SW 1271 (cell line): ENCODE results near the gene MRGPRF.

Experiments
- DNase-seq, 2 experiments: peaks; one replicate each; lab custom pipeline; 2025; lab: John Stamatoyannopoulos, UW

The MRGPRF gene

DNA sequence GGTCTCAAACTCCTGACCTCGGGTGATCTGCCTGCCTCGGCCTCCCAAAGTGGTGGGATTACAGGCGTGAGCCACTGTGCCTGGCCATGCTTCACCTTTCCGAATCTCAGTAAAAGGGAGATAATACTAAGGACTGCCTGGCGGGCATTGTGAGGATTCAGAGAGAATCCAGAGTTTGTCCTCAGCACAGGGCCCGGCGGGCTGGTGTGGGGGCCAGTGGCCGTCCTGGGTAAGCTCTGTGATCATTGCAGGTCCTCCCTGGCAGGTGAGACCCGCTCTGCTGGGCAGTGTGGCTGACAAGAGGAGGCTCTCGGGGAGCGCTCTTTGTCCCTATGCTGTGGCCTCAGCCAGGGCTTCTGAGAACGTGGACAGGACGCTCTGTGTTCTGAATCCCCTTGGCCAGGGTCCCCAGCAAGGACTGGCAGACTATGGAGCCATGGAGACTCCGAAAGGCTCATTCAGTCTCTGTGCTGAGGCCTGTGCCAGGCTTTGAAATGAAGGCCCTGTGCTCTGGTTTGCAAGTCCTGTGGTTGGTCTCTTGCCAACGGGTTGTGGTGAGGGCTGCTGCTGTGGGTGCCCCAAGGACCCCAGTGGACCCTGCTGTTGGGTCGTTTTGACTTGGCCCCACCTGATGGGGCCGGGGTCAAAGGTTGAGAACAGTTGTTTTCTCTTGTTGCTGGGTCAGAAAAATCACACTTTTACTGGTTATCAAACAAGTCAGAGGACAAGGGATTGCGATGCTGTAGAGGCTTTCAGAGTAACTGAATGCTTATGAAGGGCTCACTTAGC lies 37.7 kb upstream of the MRGPRF start:
- DNase-seq, result no peak

DNA sequence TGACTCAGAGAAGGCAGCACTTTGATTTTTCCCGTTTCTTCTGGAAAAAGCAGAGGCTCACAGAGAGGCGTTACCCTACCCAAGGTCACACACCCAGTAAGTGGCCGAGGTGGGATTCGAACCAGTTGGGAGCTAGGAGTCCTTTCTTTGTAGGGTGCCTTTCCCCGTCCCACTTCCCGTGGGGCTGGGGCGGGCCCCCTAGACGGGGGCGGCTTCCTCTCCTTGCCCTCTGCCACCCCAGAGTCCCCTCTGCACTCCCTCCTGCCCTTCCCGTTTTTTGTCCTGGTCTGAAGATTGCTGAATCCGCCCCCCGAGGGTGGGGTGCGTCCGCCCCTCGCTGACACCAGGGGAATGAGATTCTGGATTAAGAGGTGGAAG lies 36.4 kb upstream of the MRGPRF start:
- DNase-seq, result no peak

DNA sequence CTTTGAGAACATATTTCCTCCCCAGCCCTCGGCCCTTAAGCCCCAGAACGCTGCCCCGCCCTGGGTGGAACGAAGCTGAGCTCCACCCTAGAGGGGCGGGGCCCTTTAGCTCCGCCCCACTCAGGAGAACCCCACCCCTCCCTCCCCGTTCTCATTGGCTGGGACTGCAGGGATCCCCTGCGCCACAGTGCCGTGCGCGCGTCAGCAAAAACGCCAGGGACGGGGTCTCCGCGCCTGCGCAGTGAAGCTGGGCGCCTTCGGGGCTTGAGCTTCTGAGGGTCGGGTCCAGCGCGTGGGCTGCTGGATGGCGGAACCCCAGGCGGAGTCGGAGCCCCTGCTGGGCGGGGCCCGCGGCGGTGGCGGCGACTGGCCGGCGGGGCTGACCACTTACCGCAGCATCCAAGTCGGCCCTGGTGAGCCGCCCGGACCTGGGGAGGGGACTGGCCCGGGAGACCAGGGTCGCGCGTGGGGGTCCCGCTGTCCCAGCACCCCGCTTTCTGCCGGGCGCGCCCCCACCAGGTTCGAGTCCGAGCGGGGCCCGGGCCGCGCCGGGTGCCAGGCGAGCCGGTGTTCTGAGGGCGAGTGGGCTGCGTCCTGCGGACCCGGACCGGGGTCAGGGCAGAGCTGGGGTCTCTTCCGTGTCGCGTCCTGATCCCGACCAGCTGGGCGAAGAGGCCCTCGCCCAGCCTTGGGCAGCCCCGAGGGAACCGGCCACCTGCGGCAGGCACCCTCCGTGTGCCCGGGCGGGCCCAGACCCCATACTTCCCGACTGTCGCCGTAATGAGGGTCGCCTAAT lies 35.8 kb upstream of the MRGPRF start, which contains the start of gene TPCN2:
Gene TPCN2 (plus strand): TSS at position 239 of the 796 bp plus-strand sequence. CDS start 66 bp downstream, at position 305.
- peak; percentile 86 to 90 for DNase-seq

DNA sequence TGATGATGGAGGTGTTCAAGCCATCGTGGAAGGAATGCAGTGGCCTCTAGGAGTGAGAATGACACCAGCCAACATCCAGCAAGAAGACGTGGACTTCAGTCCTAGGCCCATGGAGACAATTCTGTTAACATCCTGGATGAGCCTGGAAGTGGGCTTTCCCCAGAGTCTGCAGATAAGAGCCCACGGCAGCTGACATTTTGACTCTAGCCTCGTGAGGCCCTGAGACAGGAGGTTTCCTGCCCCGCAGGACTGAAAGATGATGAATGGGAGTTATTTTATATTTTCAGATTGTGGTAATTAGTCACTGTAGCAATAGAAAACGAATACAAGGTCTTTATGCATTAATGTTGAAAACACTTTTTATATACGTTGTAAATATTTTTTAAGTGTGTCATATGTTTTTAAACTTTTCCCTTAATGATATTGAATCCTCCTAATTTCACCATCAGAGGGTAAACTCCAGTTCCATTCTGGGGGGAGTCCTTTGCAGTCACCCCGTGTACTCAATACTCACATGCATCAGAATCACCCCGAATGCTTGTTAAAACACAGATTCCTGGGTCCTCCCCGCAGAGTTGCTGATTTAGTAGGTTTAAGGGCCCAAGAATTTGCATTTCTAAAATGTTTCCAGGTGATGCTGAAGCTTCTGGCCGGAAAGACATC lies 35.1 kb upstream of the MRGPRF start:
- DNase-seq, result no peak

DNA sequence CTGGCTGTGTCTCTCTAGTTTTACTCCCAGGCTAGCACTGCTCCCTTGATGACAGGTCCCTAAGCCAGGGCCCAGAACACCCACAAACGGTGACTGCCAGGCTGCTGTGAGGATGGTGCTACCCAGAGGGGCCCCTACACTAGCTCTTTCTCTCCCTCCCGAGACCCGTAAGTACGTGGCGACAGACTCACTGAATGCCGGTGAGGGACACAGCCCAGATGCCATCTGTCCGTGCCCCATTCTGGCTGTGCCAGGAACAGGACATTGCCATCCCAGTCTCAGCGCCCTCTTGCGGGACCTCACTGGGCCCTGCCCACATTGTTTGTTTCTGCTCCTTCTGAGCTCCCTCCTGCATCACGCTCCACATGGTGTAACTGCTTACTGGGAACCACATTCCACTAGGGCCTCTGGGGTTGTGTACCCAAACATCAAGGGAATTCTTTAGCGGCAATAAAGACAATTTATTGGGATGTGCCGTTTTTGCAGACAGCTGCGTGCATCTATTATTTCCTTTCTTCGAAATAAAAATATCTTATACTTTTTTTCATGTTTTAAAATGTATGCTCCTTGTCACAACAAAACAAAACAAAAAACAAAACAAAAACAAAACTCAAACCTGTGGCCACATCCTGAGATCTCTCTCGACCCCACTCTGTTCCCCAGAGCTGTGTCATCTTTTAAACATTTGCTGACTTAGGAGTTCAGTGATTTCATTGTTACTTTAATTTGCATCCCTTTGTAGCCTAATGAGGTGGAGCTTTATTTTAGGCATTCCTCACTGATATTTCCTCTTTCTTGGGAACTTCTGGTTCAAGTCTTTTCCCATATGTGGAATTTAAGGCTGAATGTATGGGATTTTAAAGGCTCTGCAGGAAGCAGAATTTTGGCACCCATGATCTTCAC lies 31.3 kb upstream of the MRGPRF start:
- DNase-seq, result peak in 1 of 2 experiments; percentile 56

DNA sequence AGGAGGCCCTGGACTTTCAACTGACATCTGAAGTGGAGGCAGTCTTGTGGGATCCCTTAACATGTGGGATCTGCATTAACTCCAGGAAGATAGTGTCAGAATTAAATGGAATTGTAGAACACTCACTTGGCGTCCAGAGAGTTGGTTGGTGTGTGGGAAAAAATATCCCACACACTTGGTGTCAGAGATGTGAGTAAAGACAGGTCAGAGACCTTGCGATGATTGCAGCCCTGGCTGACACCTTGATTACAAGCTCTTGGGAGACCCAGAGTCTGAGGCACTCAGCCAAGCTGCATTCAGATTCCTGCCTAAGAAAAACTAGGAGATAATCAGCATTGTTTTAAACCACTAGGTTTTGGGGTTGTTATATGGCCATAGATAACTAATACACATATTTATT lies 28.5 kb upstream of the MRGPRF start:
- no peak for DNase-seq

DNA sequence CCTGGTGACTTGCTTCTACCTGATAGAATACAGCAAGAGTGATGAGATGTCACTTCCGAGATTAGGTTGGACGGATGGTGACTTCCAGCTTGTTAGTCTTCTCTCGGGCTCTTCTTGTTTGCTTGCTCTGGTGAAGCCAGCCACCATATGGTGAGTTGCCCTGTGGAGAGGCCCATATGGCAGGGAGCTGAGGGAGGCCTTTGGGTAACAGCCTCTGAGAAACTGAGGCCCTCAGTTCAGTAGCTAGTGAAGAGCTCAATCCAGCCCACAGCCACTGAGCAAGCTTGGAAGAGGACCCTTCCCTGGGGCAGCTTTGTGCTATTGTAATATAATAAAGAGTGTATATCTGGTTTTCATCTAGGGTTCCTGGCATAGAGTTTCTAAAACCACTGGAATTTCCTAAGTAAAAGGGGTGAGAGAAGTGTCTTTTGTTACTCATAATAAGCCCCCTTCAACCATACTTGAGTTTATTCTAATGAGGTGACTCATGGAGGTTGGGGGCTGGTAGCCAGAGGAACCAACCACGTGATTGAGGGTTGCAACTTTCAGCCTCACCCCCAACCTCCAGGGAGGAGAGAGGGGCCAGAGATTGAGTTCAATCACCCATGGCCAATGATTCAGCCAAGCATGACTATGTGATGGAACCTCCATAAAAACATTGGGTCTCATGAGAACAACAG lies 27.7 kb upstream of the MRGPRF start:
- DNase-seq, result no peak

DNA sequence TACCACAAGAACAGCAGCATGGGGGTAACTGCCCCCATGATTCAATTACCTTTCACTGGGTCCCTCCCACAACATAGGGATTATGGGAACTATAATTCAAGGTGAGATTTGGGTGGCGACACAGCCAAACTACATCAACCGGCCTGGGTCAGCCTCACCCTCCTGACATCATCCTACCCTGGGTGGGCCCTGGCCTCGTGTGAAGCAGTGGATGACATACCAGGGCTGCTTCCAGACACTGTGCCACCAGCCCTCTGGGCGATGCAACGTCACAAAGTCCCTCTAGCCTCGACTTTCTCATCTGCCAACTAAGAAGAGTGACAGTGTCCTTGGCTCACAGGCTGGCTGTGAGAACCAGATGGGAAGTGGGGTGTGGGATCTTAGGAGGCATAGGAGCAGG lies 27.0 kb upstream of the MRGPRF start:
- no peak for DNase-seq

DNA sequence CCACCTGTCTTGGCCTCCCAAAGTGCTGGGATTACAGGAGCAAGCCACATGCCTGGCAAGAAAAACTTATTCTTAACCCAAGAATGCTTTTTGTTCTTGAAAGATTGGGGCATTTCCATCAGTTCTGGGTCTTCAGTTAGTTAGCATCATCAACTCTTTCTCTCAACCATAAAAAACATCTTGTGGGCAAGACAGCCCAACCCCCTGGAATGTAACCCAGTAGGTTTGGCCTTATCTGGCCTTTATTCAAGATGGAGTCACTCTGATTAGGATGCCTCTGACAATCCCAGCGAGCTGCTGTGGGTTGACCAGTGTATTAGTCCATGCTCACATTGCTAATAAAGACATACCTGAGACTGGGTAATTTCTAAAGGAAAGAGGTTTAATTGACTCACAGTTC lies 26.5 kb upstream of the MRGPRF start:
- DNase-seq, result no peak

DNA sequence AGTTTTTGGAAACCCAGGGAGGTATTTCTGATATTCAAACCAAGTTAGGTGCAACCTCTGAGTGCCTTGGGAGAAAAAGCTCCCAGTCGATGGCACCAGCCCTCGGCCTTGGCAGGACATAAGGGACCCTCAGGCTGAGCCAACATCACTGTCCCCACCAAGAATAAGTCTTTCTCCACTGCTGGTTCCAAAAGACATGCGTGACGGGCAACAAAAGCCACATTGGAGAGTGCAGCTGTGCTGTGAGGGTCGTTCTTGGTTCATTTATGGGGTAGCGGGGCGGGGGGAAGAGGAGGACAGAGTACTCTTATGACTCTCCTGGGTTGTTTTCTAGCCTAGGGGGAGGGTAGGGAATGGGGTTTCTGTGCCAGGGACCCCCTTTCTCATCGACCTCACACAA lies 24.5 kb upstream of the MRGPRF start:
- no peak for DNase-seq

DNA sequence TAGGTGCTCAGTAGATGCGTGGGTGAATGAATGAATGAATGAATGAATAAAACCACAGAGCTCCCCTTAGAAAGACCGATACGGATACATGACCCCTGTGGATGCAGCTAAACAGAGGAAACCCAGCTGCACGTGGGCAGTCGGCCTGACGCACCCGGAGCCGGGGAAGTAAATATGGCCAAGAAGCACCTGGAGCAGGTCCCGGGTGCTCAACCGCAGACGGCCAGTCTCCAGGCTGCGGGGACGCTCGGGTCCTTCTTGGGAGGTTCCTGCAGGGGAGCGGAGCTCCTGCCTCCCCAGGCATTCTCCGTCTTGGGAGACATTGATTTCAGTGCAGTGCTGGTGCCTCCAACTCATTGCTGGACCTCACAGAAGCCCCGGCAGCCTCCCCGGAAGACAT lies 24.0 kb upstream of the MRGPRF start:
- DNase-seq, result no peak

DNA sequence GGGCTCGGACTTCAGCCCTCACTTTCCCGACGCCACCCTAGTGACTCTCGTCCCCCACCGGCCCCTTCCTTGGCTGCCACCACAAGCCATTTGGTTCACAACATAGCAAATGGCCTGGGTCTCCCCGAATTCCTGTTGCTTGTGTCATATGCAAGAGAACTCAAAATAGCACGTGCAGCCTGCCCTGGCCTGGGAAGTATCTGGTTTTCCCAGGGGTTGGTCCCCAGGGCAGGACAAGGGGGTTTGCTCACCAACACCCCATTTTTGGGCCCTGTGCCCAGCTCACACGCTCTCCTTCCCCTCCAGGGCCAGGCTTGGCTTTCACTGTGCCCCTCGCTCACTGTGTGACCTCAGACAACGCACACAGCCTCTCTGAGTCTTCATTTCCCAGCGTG lies 22.9 kb upstream of the MRGPRF start:
- no peak for DNase-seq

DNA sequence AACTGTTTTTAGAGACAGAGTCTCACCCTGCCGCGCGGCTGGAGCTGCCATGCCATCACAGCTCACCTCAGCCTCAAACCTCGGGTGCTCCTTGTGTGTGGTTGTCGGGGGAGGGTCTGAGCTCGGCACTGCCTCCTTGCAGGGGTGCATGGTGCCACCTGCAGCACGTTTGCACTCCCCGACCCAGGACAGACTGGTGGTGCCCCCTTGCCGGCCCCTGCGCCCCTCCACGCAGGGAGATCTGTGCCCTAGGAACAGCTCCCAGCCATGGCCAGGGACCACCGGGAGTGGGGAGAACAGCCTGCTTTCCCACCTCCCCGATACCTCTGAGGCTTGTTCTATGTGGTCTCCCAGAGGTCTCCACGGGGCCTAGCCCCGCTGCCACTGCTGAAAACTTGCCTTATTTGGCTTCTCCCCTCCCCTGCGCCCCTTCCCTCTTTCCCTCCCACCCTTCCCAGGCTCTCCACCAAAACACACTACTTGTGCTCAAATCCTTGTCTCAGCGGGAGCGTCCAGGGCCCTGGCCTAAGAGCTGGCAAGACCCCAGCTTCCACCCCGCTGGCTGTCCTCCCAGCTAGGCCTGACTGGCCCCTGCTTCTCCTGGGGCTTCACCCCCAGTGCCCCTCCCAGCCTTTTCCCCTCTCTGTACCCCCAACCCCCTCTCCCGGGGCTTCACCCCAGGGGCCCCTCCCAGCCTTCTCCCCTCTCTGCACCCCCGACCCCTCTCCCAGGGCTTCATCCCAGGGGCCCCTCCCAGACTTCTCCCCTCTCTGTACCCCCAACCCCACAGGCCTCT lies 22.3 kb upstream of the MRGPRF start:
- no peak for DNase-seq

DNA sequence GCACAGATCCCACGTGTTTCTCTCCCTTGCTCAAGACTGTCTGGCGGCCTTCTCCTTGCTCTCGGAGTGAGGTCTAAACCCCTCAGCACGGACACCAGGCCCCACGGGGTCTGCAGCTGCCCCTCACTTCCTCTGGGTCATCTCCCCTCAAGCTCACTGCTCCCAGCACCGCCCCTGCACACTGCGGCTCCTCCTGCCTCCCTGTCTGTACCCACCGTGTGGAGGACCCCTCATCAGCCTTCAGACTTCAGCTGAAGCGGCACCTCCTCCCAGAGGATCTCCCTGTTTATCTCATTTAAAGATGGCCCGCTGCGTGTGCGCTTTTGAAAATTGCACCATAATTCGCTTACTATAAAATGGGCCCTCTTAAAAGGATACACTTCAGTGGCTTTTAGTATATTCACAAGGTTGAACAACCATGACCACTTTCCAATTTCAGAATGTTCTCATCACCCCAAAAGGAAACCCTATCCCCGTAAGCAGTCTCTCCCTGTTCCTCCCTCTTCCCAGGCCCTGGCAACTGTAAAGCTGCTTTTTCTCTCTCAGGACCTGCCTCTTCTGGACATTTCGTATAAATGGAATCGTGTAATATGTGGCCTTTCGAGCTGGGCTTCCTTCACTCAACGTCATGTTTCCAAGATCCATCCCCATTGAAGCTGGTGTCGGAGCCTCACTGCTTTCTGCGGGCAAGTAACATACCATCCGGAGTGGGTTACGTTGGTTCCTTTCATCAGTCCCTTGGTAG lies 21.2 kb upstream of the MRGPRF start:
- DNase-seq, result no peak

DNA sequence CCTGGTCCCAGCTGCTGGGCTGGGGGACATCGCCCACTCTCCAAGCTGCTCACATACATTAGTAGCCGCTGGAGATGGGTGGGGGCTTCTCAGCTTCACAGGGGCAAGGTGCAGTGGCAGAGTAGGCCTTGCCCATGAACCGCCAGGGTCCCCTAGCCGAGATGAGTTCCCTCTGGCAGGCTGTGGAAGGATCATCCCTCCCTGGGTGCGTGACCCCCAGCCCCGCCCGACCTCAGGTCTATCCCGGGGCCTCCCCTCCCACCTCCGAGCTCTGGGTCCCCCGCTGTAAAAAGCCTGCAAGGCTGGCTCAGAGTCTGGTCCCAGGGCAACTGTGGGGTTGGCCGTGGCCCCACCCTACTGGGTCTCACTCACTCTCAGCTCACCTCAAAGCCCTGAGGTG lies 20.4 kb upstream of the MRGPRF start:
- no peak for DNase-seq

DNA sequence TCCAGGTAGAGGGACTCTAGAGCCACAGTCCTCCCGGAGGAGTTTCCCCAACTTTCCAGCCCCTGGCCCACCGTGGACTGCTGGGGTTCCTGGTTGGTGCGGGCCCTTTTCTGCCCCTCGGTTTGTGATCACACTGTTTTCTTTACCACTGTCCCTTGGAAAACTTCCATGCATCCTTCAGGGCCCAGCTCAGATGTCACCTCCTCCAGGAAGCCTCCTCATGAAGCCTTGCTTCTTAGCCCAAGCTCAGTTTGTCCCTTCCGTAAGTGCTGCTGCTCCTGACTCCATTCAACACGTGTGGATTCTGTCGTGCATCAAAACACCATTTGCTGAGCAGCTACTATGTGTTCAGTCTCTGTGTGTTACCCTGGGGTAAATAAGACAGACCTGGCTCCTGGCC lies 19.8 kb upstream of the MRGPRF start:
- DNase-seq, result no peak

DNA sequence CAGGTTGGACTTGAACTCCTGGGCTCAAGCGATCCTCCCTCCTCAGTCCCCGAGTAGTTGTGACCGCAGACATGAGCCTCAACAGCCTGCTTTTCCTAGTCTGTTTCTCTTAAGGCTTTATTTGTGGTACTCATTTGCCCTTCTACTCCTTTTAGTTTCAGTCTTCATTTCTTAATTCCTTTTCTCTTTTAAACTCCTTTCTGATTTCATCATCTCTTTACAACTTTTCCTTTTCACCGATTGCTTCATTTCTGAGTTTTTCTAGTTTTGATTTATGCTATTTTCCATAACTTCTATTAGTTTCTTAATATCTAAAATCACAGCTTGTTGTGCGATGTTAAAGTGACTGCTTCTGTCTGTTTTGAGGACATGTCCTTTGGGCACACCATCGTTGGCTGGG lies 17.3 kb upstream of the MRGPRF start:
- DNase-seq, result no peak

DNA sequence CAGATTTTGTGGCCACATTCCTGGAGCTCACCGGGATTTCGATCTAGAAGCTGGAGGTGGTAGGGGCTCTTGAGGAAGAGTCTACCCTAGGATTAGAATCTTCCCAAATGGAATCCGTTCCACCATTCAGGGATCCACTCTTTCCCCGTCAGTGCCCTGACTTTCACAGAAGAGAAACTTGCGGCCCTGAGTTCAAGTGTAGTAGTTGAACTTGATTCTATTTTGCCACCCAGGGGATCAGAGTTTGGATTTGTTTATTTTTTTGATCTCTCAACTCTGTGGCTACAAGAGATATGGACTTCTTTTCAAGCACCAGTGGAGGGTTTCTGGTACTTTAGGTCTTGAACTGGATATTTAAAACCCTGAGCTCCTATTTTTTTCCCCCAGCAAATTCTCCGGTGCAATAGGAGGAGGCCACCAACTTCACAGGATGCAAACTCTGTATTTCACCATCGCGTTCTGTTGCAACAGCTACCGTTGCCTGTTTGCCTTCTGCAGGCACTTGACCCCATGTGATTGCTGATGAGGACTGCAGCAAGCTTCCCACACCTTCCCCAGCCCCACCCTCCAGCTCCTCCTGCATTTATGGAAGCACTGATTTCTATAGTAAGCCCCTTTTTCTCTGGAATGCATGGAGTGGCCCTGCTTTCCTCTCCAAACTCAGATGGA lies 14.8 kb upstream of the MRGPRF start:
- no peak for DNase-seq

DNA sequence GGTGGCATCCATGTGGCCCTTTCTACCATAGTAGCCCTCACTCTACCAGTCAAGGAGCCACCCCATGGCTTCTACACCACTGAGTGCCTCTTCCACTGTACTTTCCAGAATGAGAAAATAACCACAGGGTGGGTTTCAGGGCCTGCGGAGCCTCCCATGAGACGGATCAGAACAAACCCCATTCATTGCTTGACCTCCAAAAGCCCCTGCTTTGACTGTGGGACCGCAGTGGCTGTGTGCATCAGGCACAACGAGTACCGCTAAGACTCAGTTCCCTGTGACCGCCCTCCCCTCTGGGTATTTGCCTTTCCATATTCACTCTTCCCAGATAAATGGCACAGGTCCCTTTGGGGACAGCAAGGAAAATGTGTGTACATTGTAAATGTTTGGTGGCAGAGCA lies 11.5 kb upstream of the MRGPRF start:
- no peak for DNase-seq
